ENCODE measurements around the gene PHC1. TPM values are rescaled to one million over a fixed set of nuclear protein-coding genes. Genes with fewer than 3 reads are reported as not detected.
"Not testable (repeated sequence)": the region's sequence is repeated elsewhere in the genome, so short reads cannot be mapped to it uniquely, and the experiment has no call there.

The PHC1 gene
- total RNA-seq: 10 to 100 TPM; 22.7 to 52.0 (median 42.1) TPM

DNA sequence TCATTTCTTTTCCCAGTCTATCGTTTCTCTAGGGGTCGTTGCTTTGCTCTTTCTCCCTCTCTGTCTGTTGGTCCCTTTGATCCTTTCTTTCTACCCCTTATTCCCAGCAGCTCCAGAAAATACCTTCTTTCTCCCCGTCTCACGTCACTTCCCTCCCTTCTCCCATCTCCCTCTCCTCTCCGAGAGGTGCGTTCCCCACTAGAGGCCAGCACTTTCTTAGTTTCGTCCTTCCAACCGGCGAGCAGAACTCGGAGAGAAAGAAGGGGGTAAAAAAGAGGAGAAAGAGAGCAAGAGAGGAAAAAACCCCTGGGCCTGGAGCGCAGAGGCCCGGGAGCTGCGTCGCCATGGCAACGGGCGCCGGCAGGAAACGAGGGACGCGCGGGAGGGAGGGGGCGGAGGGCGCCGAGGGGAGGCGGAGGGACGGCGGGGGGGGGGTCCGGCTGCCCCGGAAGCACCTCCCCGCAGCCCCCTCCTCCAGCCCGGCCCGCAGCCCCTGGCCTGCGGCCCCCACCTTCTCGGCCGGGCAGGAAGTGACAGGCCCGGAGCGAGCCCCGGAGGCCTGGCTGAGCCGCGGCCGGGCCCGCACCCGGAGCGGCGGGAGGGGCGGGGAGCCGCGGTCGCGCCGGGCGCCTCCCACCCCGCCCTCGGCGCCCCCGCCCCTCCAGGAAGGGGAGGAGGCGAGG is at the start of gene PHC1:
TSS of gene PHC1 (plus strand) at position 477 of the 683 bp plus-strand sequence. CDS start 3,169 bp downstream, outside the sequence.
- peak; percentile 86 for ATAC-seq
- H3K27ac ChIP-seq: peak within 1 kb of the TSS; percentile 80 to 94 (median 92)
- TF ChIP-seq, protein P1, sequence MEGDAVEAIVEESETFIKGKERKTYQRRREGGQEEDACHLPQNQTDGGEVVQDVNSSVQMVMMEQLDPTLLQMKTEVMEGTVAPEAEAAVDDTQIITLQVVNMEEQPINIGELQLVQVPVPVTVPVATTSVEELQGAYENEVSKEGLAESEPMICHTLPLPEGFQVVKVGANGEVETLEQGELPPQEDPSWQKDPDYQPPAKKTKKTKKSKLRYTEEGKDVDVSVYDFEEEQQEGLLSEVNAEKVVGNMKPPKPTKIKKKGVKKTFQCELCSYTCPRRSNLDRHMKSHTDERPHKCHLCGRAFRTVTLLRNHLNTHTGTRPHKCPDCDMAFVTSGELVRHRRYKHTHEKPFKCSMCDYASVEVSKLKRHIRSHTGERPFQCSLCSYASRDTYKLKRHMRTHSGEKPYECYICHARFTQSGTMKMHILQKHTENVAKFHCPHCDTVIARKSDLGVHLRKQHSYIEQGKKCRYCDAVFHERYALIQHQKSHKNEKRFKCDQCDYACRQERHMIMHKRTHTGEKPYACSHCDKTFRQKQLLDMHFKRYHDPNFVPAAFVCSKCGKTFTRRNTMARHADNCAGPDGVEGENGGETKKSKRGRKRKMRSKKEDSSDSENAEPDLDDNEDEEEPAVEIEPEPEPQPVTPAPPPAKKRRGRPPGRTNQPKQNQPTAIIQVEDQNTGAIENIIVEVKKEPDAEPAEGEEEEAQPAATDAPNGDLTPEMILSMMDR (IDR thresholded peaks at IDR 0.05): peak in 3 of 4 experiments; percentile 44 to 50 (median 46)
- TF ChIP-seq POLR2AphosphoS5 (IDR thresholded peaks at IDR 0.05): peak; percentile 35
- H3K4me1 ChIP-seq: peaks cover 8 to 41% (median 9%) of the 10 kb centered on the region in 3 donors
- not testable (repeated sequence) for H3K27me3 ChIP-seq, H3K9me3 ChIP-seq
- WGBS, 2 donors (ENCODE audit: low coverage in 1 of 2): 0% methylated on average over 2 to 4 of the region's 57 CpGs
- peaks cover 0 to 10% of the 10 kb centered on the region in 2 donors for H3K36me3 ChIP-seq
- peak within 1 kb of the TSS; percentile 77 to 90 for H3K4me3 ChIP-seq

DNA sequence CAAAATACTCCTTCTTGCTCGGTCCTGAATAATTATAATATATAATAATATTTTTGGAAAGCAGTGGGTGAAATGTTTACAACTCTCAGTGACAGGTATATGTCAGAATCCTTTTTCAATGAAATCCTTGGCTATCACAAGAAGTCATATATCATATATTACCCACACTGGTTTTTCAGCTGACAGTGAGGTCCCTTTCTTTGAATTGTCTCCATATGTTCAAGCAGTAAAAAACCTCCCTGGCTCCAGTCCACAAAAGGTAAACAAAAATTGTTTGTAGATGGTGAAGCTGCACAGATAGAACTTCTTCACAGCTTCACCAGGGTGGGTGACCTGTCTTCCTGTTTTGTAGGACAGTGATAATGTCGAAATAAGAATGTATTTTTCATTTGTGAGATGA is 47.9 kb upstream of the PHC1 start:
- TF ChIP-seq POLR2A (IDR thresholded peaks at IDR 0.05) (no peak), EP300 (IDR thresholded peaks at IDR 0.05) (no peak), POLR2AphosphoS5 (IDR thresholded peaks at IDR 0.05) (no peak)
- TF ChIP-seq, protein P1 (IDR thresholded peaks at IDR 0.05): no peak
- 59 to 84% methylated on average over 2 of the region's 2 CpGs for WGBS, 2 donors (ENCODE audit: low coverage in 1 of 2)
- no peak for ATAC-seq

DNA sequence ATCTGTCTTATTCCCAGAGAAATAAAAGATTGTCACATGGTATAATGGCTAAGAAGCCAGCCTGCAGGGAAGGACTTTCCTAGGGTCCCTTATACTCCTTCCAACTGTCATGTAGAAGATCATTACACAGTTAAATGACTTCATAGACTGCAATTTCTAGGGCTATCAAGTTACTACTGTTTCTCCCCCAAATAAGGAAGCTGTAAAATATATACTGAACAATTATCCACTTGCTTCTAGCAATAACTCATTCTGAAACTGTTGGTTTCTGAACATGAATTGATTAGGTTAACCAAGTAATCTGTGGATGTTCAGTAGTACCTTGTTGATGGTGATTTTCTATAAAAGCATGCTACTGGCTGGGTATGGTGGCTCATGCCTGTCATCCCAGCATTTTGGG is 47.3 kb upstream of the PHC1 start:
- no peak for ATAC-seq
- TF ChIP-seq POLR2AphosphoS5 (IDR thresholded peaks at IDR 0.05) (no peak), EP300 (IDR thresholded peaks at IDR 0.05) (no peak), POLR2A (IDR thresholded peaks at IDR 0.05) (no peak)
- TF ChIP-seq, protein P1 (IDR thresholded peaks at IDR 0.05): no peak
- H3K9me3 ChIP-seq: no peaks in the 10 kb centered on the region

More for the DNA sequence above, 47.9 kb upstream of the PHC1 start:
- no peak overlapping the region for H3K4me3 ChIP-seq
- no peaks in the 10 kb centered on the region for H3K27me3 ChIP-seq
- no peaks in the 10 kb centered on the region for H3K36me3 ChIP-seq
- H3K27ac ChIP-seq: no peak overlapping the region
- no peaks in the 10 kb centered on the region for H3K9me3 ChIP-seq
- H3K4me1 ChIP-seq: no peaks in the 10 kb centered on the region

DNA sequence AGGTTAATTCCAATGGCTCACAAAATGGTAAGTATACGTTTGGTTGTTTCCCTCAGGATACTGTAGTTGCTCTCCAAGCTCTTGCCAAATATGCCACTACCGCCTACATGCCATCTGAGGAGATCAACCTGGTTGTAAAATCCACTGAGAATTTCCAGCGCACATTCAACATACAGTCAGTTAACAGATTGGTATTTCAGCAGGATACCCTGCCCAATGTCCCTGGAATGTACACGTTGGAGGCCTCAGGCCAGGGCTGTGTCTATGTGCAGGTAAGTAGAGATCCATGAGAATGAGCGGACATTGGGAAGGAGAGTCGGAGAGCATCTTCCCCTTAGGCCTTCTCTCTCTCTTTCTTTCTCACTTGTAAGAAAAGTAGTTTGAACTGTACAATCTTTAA is 46.5 kb upstream of the PHC1 start:
- Histone ChIP-seq H3K36me3 (no peaks in the 10 kb centered on the region), H3K27ac (no peak overlapping the region), H3K4me3 (no peak overlapping the region), H3K9me3 (no peaks in the 10 kb centered on the region), H3K4me1 (no peaks in the 10 kb centered on the region), H3K27me3 (no peaks in the 10 kb centered on the region)
- no peak for TF ChIP-seq EP300 (IDR thresholded peaks at IDR 0.05)
- TF ChIP-seq POLR2AphosphoS5 (IDR thresholded peaks at IDR 0.05): no peak
- TF ChIP-seq, protein P1 (IDR thresholded peaks at IDR 0.05): no peak
- no peak for TF ChIP-seq POLR2A (IDR thresholded peaks at IDR 0.05)
- ATAC-seq: no peak
- 88 to 95% methylated on average over 5 to 6 of the region's 6 CpGs for whole genome bisulfite sequencing, 2 donors (ENCODE audit: low coverage in 1 of 2)

More for the DNA sequence above, 47.3 kb upstream of the PHC1 start:
- Histone ChIP-seq H3K27ac (no peak overlapping the region), H3K4me3 (no peak overlapping the region), H3K27me3 (no peaks in the 10 kb centered on the region), H3K36me3 (no peaks in the 10 kb centered on the region), H3K4me1 (no peaks in the 10 kb centered on the region)

DNA sequence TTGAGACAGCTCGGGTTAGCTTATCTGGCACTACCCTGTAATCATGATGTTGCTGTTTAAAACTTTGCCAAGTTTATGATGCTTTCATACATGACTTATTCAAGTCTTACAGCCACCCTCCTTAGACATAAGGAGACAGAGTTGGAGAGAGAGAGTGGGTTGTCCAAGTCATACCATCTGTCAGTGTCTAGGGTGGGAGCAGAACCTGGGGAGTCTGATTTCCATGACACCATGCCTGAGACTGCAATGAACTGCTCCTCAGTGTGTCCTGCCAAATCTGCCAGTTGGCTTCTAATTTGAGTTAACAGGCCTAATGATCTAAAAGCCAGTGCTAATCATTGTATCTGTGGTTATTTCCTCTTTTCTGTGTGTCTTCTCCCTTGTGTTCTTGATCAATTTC is 43.7 kb upstream of the PHC1 start:
- ATAC-seq: no peak

More for the DNA sequence above, 43.7 kb upstream of the PHC1 start:
- H3K9me3 ChIP-seq: no peaks in the 10 kb centered on the region
- H3K27ac ChIP-seq: no peak overlapping the region
- no peak overlapping the region for H3K4me3 ChIP-seq
- H3K27me3 ChIP-seq: no peaks in the 10 kb centered on the region
- no peaks in the 10 kb centered on the region for H3K4me1 ChIP-seq
- 67 to 71% methylated on average over 1 of the region's 1 CpG for WGBS, 2 donors (ENCODE audit: low coverage in 1 of 2)
- H3K36me3 ChIP-seq: no peaks in the 10 kb centered on the region
- TF ChIP-seq POLR2AphosphoS5 (IDR thresholded peaks at IDR 0.05): no peak
- no peak for TF ChIP-seq EP300 (IDR thresholded peaks at IDR 0.05)
- TF ChIP-seq, protein P1 (IDR thresholded peaks at IDR 0.05): no peak
